SK-N-SH treated with all-trans-retinoic acid at 6 μM for 48 hours (cell line): Measurements from ENCODE around the gene TASP1.

ENCODE experiments used
- ATAC-seq: fragments of 200-7000 bp; cut with Tn5 transposase; 3 replicates; pipeline ENCODE4 v1.9.1; 2020; ENCODE audit warnings: mild to moderate bottlenecking, moderate library complexity
- BACH2 ChIP-seq: fragments of 250-450 bp; sonication (Bioruptor Pico); IDR thresholded peaks from 2 replicates; pipeline ENCODE4 v1.9.0; 2021; ENCODE audit warnings: mild to moderate bottlenecking, borderline replicate concordance
- CSDC2 ChIP-seq: fragments of 250-450 bp; sonication (Bioruptor Pico); IDR thresholded peaks from 2 replicates; pipeline ENCODE4 v1.5.0; 2020; ENCODE audit warnings: mild to moderate bottlenecking, moderate library complexity
- ESRRG ChIP-seq: fragments of 250-450 bp; sonication (Bioruptor Pico); IDR thresholded peaks from 2 replicates; pipeline ENCODE4 v1.6.1; 2021; ENCODE audit warnings: mild to moderate bottlenecking
- GLIS3 ChIP-seq: fragments of 250-450 bp; sonication (Bioruptor Pico); IDR thresholded peaks from 2 replicates; pipeline ENCODE4 v1.5.0; 2020; ENCODE audit warnings: mild to moderate bottlenecking, moderate library complexity
- ISL1 ChIP-seq: fragments of 250-450 bp; sonication (Bioruptor Pico); IDR thresholded peaks from 2 replicates; pipeline ENCODE4 v2.1.2; 2022; ENCODE audit warnings: mild to moderate bottlenecking, moderate library complexity
- OSR1 ChIP-seq: fragments of 250-450 bp; sonication (Bioruptor Pico); IDR thresholded peaks from 2 replicates; pipeline ENCODE4 v1.8.0; 2022; ENCODE audit warnings: moderate library complexity, mild to moderate bottlenecking, inconsistent platforms
- PPARA ChIP-seq: fragments of 250-450 bp; sonication (Bioruptor Pico); IDR thresholded peaks from 2 replicates; pipeline ENCODE4 v1.5.0; 2020; ENCODE audit warnings: mild to moderate bottlenecking, borderline replicate concordance
- RARB ChIP-seq: fragments of 250-450 bp; sonication (Bioruptor Pico); IDR thresholded peaks from 2 replicates; pipeline ENCODE4 v1.8.0; 2021; ENCODE audit warnings: mild to moderate bottlenecking, moderate library complexity
- SNAI2 ChIP-seq: fragments of 250-450 bp; sonication (Bioruptor Pico); IDR thresholded peaks from 2 replicates; pipeline ENCODE4 v1.5.0; 2020; ENCODE audit warnings: mild to moderate bottlenecking, moderate library complexity
- TCF4 ChIP-seq: fragments of 250-450 bp; sonication (Bioruptor Pico); IDR thresholded peaks from 2 replicates; pipeline ENCODE4 v1.8.0; 2021; ENCODE audit warnings: mild to moderate bottlenecking, moderate library complexity, borderline replicate concordance
- TOX ChIP-seq: fragments of 250-450 bp; sonication (Bioruptor Pico); IDR thresholded peaks from 2 replicates; pipeline ENCODE4 v1.8.0; 2021; ENCODE audit warnings: mild to moderate bottlenecking, moderate library complexity, borderline replicate concordance
- ZC3H10 ChIP-seq: fragments of 250-450 bp; sonication (Bioruptor Pico); IDR thresholded peaks from 2 replicates; pipeline ENCODE4 v1.5.1; 2021; ENCODE audit warnings: mild to moderate bottlenecking, moderate library complexity
- ZFP3 ChIP-seq: fragments of 250-450 bp; sonication (Bioruptor Pico); IDR thresholded peaks from 2 replicates; pipeline ENCODE4 v1.5.0; 2020; ENCODE audit warnings: mild to moderate bottlenecking, moderate library complexity
- ZFP30 ChIP-seq: fragments of 450-650 bp; formaldehyde crosslinking; IDR thresholded peaks from 2 replicates; pipeline ENCODE4 v1.5.0; 2022; ENCODE audit warnings: mild to moderate bottlenecking, moderate library complexity
- ZNF565 ChIP-seq: fragments of 450-650 bp; formaldehyde crosslinking; conservative IDR thresholded peaks from 2 replicates; pipeline ENCODE4 v1.5.0; 2020; ENCODE audit warnings: low read depth, mild to moderate bottlenecking, moderate library complexity
- ZNF70 ChIP-seq: fragments of 450-650 bp; formaldehyde crosslinking; IDR thresholded peaks from 2 replicates; pipeline ENCODE4 v1.5.0; 2020; ENCODE audit warnings: mild to moderate bottlenecking, moderate library complexity
- ZNF8 ChIP-seq: fragments of 450-650 bp; formaldehyde crosslinking; IDR thresholded peaks from 2 replicates; pipeline ENCODE4 v1.5.0; 2020; ENCODE audit warnings: mild to moderate bottlenecking, moderate library complexity
- TF ChIP-seq, protein P1 (sequence below): fragments of 250-450 bp; sonication (Bioruptor Pico); IDR thresholded peaks from 2 replicates; pipeline ENCODE4 v1.8.0; 2020; ENCODE audit warnings: mild to moderate bottlenecking, moderate library complexity, borderline replicate concordance
- TF ChIP-seq, protein P2 (sequence below): fragments of 250-450 bp; sonication (Bioruptor Pico); IDR thresholded peaks from 2 replicates; pipeline ENCODE4 v1.5.0; 2020; ENCODE audit warnings: mild to moderate bottlenecking, moderate library complexity
- TF ChIP-seq, protein P3 (sequence below): fragments of 250-450 bp; sonication (Bioruptor Pico); IDR thresholded peaks from 2 replicates; pipeline ENCODE4 v1.5.1; 2020; ENCODE audit warnings: low read depth, mild to moderate bottlenecking, moderate library complexity

The TASP1 gene

DNA sequence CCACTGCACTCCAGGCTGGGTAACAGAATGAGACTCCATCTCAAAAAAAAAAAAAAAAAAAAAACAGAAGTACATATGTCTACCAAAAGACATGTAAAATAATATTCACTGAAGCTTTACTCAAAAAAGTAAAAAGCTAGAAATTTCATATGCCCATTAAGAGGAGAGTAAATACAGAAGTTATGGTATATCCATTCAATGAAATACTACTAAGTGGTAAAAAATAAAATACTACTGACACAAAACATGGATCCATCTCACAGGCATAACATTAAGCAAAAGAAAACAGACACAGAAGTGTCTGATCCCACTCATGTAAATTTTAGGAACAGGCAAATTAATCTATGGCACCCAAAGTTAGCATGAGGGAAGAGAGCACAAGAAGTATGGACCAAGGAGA, 52.6 kb downstream of the TASP1 start:
- TF ChIP-seq ESRRG = no peak
- TF ChIP-seq ZNF8 (CRISPR knock-in tag) = peak; percentile 98
- no peak for ATAC-seq

DNA sequence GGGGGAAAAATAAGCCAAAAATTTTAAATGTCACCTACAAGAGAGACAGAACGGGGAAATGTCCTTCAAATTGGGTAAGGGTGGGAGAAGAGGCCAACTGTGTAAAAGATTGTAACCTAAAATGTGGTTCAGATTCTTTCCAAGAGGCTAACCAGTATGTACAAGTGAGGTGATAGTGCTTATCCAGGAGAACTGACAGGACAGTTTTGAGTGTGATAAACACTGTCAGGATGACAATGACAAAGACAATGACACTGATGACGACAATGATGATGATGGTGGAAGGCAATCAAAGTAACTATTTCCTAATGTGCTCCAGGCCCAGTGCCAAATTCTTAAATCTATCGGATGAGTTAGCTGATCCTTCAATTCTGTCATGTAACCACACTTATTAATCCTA, 57.3 kb downstream of the TASP1 start:
- ATAC-seq = no peak
- TF ChIP-seq GLIS3 (CRISPR knock-in tag) (no peak), ESRRG (no peak), ZNF8 (CRISPR knock-in tag) (no peak), ZFP30 (CRISPR knock-in tag) (no peak), ZFP3 (CRISPR knock-in tag) (no peak), RARB (CRISPR knock-in tag) (no peak), TOX (CRISPR knock-in tag) (no peak), OSR1 (CRISPR knock-in tag) (no peak)
- TF ChIP-seq, protein P1, sequence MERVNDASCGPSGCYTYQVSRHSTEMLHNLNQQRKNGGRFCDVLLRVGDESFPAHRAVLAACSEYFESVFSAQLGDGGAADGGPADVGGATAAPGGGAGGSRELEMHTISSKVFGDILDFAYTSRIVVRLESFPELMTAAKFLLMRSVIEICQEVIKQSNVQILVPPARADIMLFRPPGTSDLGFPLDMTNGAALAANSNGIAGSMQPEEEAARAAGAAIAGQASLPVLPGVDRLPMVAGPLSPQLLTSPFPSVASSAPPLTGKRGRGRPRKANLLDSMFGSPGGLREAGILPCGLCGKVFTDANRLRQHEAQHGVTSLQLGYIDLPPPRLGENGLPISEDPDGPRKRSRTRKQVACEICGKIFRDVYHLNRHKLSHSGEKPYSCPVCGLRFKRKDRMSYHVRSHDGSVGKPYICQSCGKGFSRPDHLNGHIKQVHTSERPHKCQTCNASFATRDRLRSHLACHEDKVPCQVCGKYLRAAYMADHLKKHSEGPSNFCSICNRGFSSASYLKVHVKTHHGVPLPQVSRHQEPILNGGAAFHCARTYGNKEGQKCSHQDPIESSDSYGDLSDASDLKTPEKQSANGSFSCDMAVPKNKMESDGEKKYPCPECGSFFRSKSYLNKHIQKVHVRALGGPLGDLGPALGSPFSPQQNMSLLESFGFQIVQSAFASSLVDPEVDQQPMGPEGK (CRISPR knock-in tag) = no peak
- TF ChIP-seq, all 23 proteins: peak for 0

DNA sequence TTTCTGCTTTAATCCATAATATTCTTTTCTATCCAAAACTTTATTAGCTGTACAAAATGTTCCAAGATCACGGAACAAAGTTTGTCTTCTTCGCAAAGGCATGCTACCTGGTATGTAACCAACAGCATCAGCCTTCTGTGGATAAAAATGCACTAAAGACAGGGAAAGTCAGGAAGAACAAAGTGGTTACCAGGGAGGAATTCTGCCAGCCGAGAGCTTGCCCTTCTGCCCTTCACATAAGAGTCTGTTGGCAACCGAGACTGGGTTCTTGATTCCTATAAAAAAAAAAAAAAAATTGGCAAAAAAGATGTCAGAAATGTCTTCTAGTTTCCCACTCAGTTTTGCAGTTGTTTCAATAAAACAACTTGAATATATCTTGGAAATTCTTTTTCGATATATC, 58.0 kb downstream of the TASP1 start:
- ATAC-seq = no peak
- TF ChIP-seq, protein P2, sequence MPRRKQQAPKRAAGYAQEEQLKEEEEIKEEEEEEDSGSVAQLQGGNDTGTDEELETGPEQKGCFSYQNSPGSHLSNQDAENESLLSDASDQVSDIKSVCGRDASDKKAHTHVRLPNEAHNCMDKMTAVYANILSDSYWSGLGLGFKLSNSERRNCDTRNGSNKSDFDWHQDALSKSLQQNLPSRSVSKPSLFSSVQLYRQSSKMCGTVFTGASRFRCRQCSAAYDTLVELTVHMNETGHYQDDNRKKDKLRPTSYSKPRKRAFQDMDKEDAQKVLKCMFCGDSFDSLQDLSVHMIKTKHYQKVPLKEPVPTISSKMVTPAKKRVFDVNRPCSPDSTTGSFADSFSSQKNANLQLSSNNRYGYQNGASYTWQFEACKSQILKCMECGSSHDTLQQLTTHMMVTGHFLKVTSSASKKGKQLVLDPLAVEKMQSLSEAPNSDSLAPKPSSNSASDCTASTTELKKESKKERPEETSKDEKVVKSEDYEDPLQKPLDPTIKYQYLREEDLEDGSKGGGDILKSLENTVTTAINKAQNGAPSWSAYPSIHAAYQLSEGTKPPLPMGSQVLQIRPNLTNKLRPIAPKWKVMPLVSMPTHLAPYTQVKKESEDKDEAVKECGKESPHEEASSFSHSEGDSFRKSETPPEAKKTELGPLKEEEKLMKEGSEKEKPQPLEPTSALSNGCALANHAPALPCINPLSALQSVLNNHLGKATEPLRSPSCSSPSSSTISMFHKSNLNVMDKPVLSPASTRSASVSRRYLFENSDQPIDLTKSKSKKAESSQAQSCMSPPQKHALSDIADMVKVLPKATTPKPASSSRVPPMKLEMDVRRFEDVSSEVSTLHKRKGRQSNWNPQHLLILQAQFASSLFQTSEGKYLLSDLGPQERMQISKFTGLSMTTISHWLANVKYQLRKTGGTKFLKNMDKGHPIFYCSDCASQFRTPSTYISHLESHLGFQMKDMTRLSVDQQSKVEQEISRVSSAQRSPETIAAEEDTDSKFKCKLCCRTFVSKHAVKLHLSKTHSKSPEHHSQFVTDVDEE (CRISPR knock-in tag) = no peak
- no peak for TF ChIP-seq ZNF8 (CRISPR knock-in tag)
- no peak for TF ChIP-seq ISL1 (CRISPR knock-in tag)
- no peak for TF ChIP-seq ZC3H10 (CRISPR knock-in tag)
- no peak for TF ChIP-seq PPARA (CRISPR knock-in tag)
- no peak for TF ChIP-seq ZNF70
- TF ChIP-seq, protein P3, sequence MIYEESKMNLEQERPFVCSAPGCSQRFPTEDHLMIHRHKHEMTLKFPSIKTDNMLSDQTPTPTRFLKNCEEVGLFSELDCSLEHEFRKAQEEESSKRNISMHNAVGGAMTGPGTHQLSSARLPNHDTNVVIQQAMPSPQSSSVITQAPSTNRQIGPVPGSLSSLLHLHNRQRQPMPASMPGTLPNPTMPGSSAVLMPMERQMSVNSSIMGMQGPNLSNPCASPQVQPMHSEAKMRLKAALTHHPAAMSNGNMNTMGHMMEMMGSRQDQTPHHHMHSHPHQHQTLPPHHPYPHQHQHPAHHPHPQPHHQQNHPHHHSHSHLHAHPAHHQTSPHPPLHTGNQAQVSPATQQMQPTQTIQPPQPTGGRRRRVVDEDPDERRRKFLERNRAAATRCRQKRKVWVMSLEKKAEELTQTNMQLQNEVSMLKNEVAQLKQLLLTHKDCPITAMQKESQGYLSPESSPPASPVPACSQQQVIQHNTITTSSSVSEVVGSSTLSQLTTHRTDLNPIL = no peak
- TF ChIP-seq ZNF565 (CRISPR knock-in tag) = no peak
- TF ChIP-seq ESRRG = no peak
- TF ChIP-seq ZFP3 (CRISPR knock-in tag) = no peak
- no peak for TF ChIP-seq ZFP30 (CRISPR knock-in tag)
- no peak for TF ChIP-seq SNAI2 (CRISPR knock-in tag)
- TF ChIP-seq, protein P1 (CRISPR knock-in tag) = no peak
- no peak for TF ChIP-seq BACH2 (CRISPR knock-in tag)
- TF ChIP-seq TOX (CRISPR knock-in tag) = no peak
- no peak for TF ChIP-seq TCF4 (CRISPR knock-in tag)
- TF ChIP-seq CSDC2 = no peak

DNA sequence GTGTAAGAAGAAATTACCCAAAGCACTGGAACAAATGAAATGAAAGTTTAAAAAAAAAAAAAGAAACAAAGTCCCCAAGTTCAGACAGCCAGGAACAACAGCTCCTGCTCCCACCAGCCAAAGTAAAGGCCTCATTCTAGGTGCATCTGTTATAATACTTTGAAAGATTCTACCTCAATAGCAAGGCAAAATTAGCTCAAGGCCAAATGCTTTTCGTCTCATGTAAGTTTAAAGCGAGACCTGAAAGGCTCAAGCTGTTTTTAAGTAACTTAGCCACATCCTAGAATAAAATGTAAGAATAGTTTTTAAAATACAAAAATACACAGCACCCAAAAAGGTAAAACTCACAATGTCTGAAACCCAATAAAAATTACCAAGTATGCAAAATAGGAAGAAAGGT, 64.7 kb downstream of the TASP1 start:
- no peak for ATAC-seq
- TF ChIP-seq ZC3H10 (CRISPR knock-in tag) = no peak
- TF ChIP-seq ZNF8 (CRISPR knock-in tag) = no peak
- no peak for TF ChIP-seq CSDC2
- no peak for TF ChIP-seq RARB (CRISPR knock-in tag)
- no peak for TF ChIP-seq GLIS3 (CRISPR knock-in tag)
- TF ChIP-seq, protein P3 = no peak
- TF ChIP-seq ESRRG = no peak
- no peak for TF ChIP-seq TCF4 (CRISPR knock-in tag)
- TF ChIP-seq ZNF70 = no peak
